GM19463 (cell line): Measurements from ENCODE around the gene PRIMPOL.
A peak's percentile ranks its signal among the peaks of the same experiment; 100 is the strongest.
"Not testable (repeated sequence)": the region's sequence is repeated elsewhere in the genome, so short reads cannot be mapped to it uniquely, and the experiment has no call there.

ENCODE experiments used
- ATAC-seq: cut with Tn5 transposase; IDR thresholded peaks from one replicate; pipeline ENCODE4 v1.9.1; 2021; ENCODE audit warnings: mild to moderate bottlenecking, moderate library complexity; ENCODE audit not compliant: unreplicated experiment

PRIMPOL gene

DNA sequence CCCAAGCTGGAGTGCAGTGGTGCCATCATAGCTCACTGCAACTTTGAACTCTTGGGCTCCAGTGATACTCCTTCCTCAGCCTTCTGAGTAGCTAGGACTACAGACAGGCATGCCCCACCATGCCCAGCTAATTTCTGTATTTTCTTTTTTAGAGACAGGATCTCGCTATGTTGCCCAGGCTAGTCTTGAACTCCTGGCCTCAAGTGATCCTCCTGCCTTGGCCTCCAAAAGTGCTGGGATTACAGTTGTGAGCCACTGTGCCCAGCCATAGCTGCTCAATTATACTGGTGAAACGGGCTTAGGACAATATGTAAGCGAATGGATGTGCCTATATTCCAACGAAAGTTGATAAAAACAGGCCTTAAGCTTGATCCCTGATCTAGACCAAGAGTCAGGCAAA is 13.4 kb upstream of the PRIMPOL start:
- no peak for ATAC-seq

DNA sequence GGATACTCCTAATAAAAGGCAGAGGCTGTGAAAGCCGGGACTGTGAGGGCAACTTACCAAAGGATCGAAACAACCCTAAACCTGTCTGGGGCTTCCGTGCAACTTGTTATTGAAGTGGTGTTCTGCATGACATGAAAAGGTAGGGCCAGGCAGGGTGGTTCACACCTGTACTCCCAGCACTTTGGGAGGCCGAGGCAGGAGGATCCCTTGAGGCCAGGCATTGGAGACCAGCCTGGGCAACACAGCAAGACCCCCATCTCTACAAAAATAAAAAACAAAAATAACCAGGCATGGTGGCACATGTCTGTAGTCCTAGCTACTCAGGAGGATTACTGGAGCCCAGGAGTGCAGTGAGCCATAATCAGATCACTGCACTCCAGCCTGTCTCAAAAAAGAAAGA is 12.6 kb upstream of the PRIMPOL start:
- ATAC-seq = no peak

- peak; percentile 82 for ATAC-seq
Observed at GRCh38 chr4:184641022-184641421, 8.5 kb upstream of the PRIMPOL start.

DNA sequence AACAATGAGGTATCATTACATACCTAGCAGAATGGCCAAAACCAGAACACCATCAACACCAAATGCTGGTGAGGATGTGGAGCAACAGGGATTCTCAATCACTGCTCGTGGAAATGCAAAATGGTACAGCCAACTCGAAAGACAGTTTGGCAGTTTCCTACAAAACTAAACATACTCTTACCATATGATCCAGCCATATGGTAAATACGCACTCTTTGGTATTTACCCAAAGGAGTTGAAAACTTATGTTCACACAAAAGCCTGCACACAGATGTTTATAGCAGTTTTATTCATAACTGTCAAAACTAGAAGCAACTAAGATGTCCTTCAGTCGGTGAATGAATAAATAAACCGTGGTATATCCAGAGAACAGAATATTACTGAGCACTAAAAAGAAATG is 8.1 kb upstream of the PRIMPOL start:
- ATAC-seq = peak; percentile 17

DNA sequence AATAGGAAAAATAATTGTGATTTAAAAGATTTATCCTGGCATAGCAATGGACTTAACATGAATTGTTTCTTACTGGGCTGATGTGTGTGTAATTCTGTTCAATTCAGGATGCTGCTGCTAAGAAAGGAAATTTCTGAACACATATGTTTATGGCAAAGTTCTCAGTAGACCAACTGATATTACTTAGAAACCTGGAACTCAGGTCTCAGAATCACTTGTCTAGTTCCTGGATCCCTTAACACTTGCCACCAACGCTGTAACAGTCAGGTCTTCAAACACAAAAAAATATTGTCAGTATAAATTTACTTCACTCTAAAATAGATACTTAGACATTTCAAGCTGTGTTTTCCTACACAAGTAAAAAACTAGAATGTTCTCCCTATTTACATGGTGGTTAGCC is 5.8 kb upstream of the PRIMPOL start:
- no peak for ATAC-seq

DNA sequence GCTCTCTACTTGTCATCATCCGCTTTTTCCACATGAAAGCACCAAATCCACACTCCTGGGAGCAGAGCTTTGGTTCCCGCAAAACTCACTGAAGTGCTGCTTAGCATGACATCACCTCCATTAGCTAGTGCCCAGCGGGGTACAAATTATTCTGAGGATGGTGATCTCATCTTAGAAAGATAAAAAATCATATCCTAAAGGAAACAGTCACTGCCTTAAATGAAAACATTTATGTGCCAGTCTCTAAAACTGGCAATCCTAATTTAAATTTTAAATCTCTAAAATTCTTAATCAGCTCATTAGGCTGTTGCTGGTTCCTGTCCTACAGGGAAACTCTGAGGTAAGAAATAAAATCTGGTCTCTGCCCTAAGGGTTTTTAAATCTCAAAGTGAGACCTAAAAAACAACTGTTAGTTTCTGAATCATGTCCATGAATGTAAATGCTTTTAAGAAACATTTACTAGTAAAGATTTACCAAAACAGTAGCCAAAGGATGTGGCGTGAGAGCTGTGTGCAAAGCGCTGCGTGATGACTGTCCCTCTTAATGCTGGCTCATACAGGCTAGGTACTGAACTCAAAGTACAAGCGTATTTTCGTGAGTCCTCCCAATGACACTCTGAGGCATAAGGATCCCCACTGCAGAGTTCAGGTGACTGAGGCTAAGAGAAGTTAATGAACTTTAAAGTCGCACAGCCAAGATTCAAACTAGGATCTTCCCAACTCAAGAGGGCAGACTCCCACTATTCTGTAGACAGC is 4.8 kb upstream of the PRIMPOL start:
- no peak for ATAC-seq

DNA sequence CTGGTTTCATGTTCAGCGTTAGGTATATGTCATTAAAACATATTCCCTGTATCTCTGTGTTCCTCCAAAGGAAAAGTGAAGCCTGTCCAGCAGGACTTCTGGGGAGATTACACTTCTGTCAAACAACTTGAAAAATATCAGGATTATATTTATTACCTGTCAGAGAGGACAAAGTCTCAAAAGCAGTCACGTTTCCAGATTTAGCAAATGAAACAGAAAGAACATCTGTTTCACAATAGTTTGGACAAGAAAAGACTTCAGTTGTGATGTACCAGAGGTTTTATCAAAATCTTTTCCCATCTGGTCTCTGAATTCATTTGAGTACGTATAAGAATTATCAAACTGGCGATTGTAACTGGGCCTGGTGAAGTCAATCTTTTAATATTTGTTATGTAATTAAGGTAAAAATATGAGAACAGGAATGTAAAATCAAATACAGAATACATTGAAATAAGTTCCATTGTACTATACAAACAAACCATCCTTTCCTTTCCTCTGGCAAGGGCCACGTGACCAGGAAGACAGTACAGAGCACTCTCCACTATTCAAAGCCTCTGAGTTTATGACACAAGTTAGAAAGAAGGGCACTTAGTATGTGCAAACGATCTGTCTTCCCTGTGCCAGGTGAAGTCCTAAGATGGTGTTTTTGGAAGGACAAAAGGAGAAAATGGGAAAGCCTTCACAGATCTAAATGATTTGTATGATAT is 3.5 kb upstream of the PRIMPOL start:
- ATAC-seq = no peak

DNA sequence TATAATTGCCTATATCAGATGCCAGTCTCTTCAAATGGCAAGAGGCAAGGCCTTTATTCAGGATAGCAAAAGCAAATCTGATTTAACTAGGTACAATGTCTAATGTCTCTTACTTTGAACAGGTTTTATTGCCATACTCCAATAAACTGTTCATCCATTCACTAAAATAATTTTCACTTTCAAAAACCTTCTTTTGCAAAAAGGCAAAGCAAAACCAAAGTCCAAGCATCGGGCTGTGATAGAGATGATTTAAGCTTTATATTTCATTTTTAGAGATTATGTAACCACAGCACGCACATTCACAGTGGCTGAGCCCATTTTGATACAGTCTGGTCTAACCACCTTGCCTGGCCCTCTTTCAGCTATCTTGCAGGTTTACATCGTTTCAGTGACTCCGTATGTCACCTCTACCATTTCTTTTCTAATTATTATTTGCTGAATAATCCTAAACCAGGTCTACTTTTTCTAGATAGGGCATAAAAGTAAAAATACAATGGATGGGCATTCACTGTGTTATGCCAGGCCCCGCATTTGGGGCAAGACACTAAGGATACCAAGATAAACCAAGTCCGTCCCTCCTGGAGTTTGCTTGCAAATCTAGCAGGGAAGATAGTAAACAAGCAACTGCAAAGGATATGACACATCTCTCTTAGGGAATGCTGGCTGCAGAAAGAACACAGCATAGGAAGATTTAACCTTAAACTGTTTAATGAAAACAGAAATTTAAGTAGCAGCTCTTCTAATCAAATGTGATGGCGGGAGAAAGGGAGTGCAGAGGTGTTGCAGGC is 2.1 kb upstream of the PRIMPOL start:
- no peak for ATAC-seq

GRCh38 chr4:184648054-184648312 is 1.6 kb upstream of the PRIMPOL start:
- no peak for ATAC-seq

DNA sequence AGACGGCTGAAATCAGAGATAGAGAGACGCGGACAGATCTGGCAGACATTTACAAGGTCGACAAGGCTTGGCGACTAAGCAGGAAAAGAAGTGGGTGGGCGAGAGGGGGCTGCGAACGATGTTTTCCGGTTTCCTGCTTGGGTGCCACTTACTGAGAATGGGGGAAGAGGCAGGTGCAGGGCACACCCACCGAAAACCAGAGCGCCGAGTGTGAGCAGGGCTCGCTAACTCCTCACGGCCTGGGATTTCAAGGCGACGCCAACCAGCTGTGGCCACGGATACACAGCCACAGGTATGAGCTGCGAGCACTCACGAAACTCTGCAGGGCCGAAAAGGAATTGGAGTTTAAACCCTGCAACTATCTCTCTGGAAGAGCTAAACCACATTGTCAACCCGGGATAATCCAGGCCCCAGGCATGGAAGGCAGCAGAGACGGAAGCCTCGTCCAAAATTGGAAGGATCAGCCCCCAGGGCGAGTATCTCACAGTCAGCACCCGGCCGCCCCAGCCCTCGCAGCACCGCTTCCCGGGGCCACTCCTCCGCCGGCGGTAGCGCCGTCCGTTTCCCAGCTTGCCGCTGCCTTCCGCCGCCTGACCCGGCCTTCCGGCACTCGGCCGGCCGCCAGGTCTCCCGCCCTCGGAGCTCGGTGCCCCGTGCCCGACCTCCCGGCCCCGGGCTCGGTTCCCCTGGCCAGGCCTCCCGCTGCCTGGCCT is 1.1 kb upstream of the PRIMPOL start:
- ATAC-seq = peak; percentile 31

- no peak for ATAC-seq
Observed at GRCh38 chr4:184649971-184650855, 675 bp downstream of the PRIMPOL start.

DNA sequence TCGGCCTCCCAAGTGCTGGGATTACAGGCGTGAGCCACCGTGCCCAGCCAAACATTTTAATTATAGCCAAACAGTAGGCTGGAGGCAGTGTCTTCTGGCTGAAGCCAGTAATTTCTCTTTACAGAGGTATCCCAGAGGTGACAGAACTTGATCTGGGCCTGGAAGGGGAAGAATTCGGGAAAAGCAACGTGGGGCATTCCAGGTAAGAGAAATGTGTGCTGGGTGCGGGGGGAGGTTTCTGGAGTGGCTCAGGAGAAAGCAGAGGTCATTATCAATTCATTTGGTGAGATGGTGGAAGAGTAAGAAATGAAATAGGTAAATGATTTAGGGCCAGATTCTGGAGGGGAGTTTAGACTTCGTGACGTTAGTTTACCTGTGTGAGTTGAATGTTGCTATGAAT is 2.4 kb downstream of the PRIMPOL start:
- ATAC-seq = no peak

GRCh38 chr4:184652681-184653080 is 3.1 kb downstream of the PRIMPOL start:
- not testable (repeated sequence) for ATAC-seq

DNA sequence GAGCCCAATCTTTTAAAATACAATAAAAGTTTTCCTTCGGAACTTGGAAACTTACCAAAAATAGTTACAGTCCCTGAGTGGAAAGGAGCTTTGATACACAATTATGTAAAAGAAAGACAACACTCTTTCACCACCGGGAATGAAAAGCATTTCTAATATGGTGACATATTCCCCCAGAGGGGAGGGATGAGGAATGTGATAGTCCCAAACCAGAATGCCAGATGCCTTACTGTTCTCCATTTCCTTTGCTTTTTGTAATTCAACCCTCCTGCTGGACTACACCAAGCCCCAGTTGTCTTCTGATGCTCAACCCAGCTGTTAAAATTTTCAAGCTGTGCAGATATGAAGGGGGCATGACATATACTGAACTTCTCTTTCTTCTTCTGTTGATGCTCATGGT is 4.1 kb downstream of the PRIMPOL start:
- ATAC-seq = no peak

GRCh38 chr4:184655889-184656869 is 6.6 kb downstream of the PRIMPOL start:
- ATAC-seq = no peak

GRCh38 chr4:184657144-184657543 is 7.6 kb downstream of the PRIMPOL start:
- ATAC-seq = no peak

DNA sequence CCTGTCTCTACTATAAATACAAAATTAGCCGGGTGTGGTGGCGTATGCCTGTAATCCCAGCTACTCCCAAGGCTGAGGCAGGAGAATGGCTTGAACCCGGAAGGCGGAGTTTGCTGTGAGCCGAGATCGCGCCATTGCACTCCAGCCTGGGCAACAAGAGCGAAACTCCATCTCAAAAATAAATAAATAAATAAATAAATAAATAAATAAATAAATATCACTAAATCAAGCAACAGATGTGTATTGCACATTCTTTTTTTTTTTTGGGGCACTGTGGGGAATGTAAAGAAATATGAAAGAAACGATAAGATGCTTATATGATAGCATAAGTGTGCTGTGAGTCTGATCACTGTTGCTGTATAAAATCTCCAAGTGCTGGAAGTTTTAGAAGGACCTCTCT is 8.3 kb downstream of the PRIMPOL start:
- ATAC-seq = not testable (repeated sequence)

DNA sequence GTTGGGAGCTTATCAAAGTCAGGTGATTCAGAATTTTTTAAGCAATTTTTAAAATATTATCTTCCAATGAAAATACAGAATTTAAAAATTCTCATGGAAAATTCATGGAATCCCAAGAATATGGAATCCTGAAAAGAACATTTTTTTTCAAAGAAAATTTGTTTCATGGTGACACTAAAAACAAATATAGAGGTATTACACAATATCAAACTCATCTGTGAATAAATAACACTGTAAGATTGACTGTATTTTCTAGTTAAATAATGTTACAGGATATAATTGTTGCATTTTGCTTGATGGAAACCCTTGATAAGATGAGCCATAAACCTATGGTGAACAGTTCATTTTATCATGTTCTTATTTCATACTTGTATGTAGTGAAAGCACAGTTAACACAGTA is 11.4 kb downstream of the PRIMPOL start:
- ATAC-seq = no peak

DNA sequence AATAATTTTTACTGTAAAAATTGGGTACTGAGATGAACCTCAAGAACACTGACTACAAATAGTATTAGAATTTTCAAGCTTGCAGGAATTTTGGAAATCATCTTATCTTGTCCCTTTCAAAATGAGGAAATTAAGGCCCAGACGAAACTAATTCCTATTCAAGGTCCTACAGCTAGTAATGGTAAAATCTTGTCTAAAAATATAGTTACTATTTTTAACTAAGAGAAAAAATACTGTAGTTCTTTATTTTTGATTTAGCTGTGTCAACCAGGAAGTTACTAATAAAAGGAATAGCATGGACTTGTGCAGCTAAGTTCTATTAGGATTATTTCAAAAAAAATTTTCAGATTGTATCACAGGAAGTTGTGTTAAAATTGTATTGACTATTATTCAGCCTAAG is 12.7 kb downstream of the PRIMPOL start:
- ATAC-seq = no peak
